Ishikawa (cell line): ENCODE measurements around the gene TMEM100.

Experiments used
- CEBPB ChIP-seq: IDR thresholded peaks from 2 replicates; pipeline ENCODE4 v1.6.1; 2012
- CREB1 ChIP-seq: IDR thresholded peaks from 2 replicates; pipeline ENCODE4 v1.6.1; 2012; ENCODE audit warnings: low read depth
- EGR1 ChIP-seq: IDR thresholded peaks from 2 replicates; pipeline ENCODE4 v1.6.1; 2012
- EP300 ChIP-seq: IDR thresholded peaks from 2 replicates; pipeline ENCODE4 v1.6.1; 2012; ENCODE audit warnings: borderline replicate concordance
- FOXM1 ChIP-seq: IDR thresholded peaks from 2 replicates; pipeline ENCODE4 v1.6.1; 2012; ENCODE audit warnings: low read depth, borderline replicate concordance
- NFIC ChIP-seq: IDR thresholded peaks from 2 replicates; pipeline ENCODE4 v1.6.1; 2012
- RAD21 ChIP-seq: IDR thresholded peaks from 2 replicates; pipeline ENCODE4 v1.6.1; 2012; ENCODE audit warnings: low read depth
- REST ChIP-seq: IDR thresholded peaks from 2 replicates; pipeline ENCODE4 v1.6.1; 2012; ENCODE audit warnings: low read depth, mild to moderate bottlenecking
- TAF1 ChIP-seq: IDR thresholded peaks from 2 replicates; pipeline ENCODE4 v1.6.1; 2012; ENCODE audit warnings: low read depth, mild to moderate bottlenecking
- TCF12 ChIP-seq: IDR thresholded peaks from 2 replicates; pipeline ENCODE4 v1.6.1; 2012; ENCODE audit warnings: low read depth
- TEAD4 ChIP-seq: IDR thresholded peaks from 2 replicates; pipeline ENCODE4 v1.6.1; 2012
- USF1 ChIP-seq: IDR thresholded peaks from 2 replicates; pipeline ENCODE4 v1.6.1; 2012
- YY1 ChIP-seq: IDR thresholded peaks from 2 replicates; pipeline ENCODE4 v1.6.1; 2012; ENCODE audit warnings: low read depth
- ZBTB7A ChIP-seq: IDR thresholded peaks from 2 replicates; pipeline ENCODE4 v1.6.1; 2012; ENCODE audit warnings: low read depth
- TF ChIP-seq, protein P1 (sequence below): IDR thresholded peaks from 2 replicates; pipeline ENCODE4 v1.6.1; 2012

Gene TMEM100

DNA sequence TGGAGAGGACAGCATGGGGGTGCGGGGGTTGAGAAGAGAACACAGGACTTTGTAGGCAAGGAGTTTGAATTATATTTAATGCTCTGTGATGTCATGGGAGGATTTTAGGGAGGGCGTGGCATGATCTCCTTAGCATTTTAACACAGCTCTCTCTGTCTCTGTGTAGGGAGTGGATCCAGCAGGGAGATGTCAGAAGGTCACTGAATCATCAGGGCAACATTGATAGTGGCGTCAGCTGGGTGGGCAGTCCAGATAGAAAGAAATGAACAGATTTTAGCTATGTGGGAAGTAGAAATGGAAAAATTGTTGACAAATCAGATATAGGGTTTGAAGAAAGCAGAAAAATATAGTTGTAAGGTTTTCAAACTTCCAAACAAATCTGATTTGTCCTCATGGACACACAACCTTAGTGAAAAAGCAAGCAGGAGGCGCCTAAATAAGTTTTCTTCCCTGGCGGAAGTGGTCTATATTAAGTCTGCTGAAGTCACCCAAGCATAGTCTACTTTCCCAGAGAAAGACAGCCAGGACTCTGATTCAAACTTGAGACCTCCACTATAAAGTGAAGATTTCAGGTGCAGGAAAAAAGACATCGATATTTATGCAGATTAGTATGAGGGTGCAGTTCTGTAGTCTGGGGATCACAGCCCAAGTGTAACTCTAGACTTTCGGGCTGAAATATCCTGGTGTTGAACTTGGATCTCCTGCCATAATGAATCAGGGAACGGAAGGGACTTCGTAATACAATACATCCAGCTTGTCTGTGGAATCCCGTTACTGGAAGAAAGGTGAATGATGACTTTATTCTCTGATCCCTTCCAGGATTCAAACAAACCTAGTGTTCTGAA is 18.1 kb upstream of the TMEM100 start:
- no peak for TF ChIP-seq YY1
- no peak for TF ChIP-seq CREB1
- TF ChIP-seq EGR1 = no peak
- no peak for TF ChIP-seq CEBPB
- no peak for TF ChIP-seq ZBTB7A
- no peak for TF ChIP-seq TCF12
- no peak for TF ChIP-seq TAF1
- TF ChIP-seq, protein P1, sequence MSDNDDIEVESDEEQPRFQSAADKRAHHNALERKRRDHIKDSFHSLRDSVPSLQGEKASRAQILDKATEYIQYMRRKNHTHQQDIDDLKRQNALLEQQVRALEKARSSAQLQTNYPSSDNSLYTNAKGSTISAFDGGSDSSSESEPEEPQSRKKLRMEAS = no peak
- no peak for TF ChIP-seq EP300
- no peak for TF ChIP-seq NFIC
- no peak for TF ChIP-seq RAD21
- TF ChIP-seq FOXM1 = no peak
- TF ChIP-seq TEAD4 = no peak
- no peak for TF ChIP-seq REST

- TF ChIP-seq USF1 = no peak
- TF ChIP-seq CREB1 = no peak
- no peak for TF ChIP-seq REST
- TF ChIP-seq ZBTB7A = no peak
- no peak for TF ChIP-seq TAF1
- no peak for TF ChIP-seq FOXM1
Observed at GRCh38 chr17:55737976-55738501, 15.4 kb upstream of the TMEM100 start.

DNA sequence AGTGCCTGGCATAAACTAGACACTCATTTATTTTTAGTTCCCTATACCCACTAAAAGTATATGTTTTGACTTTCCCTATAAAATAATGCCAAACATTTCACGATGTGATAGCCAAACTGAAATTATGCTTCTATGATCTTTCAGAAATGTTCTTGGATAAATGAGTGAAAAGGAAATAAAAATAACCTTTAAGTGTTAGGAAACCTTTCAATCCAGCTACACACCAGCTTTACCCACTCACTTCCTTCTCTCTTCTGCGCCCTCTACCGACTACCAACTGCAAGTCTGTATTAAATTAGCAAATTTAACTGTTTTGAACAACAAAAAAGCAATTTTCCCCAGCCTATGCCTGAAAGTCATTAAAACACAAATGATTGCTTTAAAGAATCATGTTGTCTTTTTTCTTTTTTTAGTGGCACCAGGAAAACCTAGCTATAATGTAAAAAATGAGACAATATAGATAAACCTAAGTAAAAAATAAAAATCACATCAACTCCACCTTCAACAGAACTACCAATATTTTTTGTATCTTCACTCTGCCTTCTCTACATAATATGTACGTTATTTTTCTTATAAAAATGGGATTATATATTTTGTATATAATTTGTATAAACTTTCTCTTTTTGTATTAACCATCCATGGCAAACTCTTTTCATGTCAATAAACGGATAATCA is 13.2 kb upstream of the TMEM100 start:
- no peak for TF ChIP-seq TEAD4
- TF ChIP-seq RAD21 = peak; percentile 37

GRCh38 chr17:55734128-55734781 is 11.6 kb upstream of the TMEM100 start:
- TF ChIP-seq YY1 (no peak), CEBPB (no peak), FOXM1 (no peak)

GRCh38 chr17:55731586-55732250 is 9.1 kb upstream of the TMEM100 start:
- no peak for TF ChIP-seq EP300
- peak; percentile 52; the same call in 1 of the 2 replicates for TF ChIP-seq USF1

DNA sequence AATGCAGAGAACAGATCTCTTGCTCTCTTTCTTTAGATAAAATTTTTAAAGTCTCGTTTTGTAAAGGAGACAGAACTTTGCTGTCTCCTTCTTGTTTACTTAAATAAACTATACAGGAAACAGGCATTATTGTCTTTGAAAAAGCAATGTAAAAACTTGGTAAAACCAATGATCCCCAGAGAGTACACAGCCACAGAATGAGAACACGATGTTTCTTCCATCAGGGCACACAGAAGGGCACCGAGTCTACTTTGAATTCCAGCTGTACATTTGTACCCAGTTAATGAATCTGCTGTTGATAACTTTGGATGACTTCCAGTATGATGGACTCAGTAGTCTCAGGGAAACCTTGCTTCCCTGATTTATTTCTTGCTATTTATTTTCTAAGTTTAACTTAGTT is 8.1 kb upstream of the TMEM100 start:
- no peak for TF ChIP-seq TCF12
- TF ChIP-seq YY1 = no peak
- TF ChIP-seq FOXM1 = no peak
- no peak for TF ChIP-seq NFIC
- TF ChIP-seq CREB1 = no peak
- TF ChIP-seq REST = no peak
- TF ChIP-seq CEBPB = no peak
- TF ChIP-seq, protein P1 = no peak
- TF ChIP-seq USF1 = no peak
- TF ChIP-seq TAF1 = no peak
- no peak for TF ChIP-seq TEAD4
